ENCODE measurements around the gene MMP11.
A peak's percentile ranks its signal among the peaks of the same experiment; 100 is the strongest.
"Not testable (repeated sequence)": the region's sequence is repeated elsewhere in the genome, so short reads cannot be mapped to it uniquely, and the experiment has no call there.

The MMP11 gene

DNA sequence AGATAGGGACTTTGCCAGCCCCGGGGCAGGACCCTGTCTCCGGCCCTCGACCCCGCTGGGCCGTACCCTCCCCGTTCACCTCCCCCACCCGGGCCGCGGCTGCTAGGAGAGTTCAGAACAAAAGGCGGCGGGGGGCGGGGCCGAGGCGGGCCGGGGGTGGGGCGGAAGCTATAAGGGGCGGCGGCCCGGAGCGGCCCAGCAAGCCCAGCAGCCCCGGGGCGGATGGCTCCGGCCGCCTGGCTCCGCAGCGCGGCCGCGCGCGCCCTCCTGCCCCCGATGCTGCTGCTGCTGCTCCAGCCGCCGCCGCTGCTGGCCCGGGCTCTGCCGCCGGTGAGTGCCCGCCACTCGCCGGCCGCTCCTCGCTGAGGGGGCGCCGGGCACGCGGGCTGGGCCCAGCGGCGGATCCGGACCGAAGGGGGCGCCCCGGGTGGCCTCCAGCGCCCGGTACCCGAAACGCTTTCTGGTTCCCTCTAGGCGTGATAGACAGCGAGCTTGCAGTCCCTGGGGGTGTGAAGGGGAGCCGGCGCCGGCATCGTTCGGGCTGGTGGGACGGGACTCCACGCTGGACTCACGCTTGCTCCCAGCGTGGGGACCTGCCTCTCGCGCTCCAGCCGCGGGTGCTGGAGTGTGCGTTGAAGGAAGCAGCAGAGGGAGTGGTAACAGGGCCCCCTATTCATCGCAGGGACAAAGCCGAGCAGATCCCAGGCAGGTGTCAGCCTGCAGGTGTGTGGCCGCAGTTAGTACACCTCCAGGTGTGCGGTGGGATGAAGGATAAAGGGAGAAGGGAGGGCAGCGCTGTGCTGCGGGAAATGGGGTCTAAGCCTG, at the start of gene MMP11:
Gene MMP11, plus strand, starts transcription at position 201 of the 825 bp plus-strand sequence. Its CDS starts 22 bp downstream, at position 223.
- no peak for DNase-seq

- DNase-seq: not testable (repeated sequence)
Observed at GRCh38 chr22:23728108-23728507, 44.5 kb upstream of the MMP11 start.

- DNase-seq: no peak
Observed at GRCh38 chr22:23737696-23738095, 35.0 kb upstream of the MMP11 start.

DNA sequence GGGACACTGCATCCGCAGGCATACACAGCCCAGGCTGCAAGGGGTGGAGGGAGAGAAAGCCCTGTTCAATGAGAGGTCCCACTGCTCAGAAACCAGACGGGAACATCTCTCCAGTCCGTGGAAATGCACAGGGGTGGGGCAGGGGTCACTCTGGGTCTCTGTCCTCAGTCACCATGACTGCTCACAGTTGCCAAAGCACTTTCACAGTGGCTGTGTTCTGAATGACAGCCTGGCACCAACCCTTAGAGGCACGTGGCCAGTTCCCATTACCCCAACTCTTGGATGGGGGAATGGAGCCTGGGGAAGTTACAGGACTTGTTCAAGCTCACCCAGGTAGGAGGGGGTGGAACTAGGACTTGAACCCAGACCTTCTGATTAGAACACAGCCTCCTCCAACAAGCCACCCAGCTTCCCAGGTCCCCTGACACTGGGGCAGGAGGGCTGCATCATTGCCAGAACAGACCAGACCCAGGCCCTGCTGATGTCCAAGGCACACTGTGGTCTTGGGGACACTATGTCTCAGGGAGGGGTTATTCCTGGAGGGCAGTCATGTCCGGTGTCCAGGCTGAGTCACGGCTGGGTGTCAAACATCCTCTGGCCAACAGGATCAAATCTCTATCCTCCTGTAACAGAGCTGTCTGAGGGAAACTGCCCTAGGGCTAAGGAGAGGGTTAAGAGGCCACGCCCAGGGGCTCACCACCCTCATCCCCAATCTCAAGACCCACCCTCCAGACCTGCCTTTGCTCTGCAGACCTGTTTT, 30.0 kb upstream of the MMP11 start:
- no peak for DNase-seq

GRCh38 chr22:23743303-23743705, 29.3 kb upstream of the MMP11 start:
- DNase-seq: no peak

DNA sequence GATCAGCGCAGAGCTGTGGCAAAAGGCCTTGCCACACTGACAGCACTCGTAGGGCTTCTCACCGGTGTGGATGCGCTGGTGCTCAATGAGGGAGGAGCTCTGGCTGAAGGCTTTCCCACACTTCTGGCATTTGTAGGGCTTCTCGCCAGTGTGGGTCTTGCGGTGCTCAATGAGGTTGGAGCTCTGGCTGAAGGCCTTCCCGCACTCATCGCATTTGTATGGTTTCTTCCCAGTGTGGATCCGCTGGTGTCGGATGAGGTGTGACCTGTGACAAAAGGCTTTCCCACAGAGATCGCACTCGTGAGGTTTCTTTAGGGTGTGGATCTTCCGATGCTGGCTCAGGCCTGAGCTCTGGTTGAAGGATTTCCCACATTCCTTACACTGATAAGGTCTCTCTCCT, 28.6 kb upstream of the MMP11 start:
- DNase-seq: no peak

DNA sequence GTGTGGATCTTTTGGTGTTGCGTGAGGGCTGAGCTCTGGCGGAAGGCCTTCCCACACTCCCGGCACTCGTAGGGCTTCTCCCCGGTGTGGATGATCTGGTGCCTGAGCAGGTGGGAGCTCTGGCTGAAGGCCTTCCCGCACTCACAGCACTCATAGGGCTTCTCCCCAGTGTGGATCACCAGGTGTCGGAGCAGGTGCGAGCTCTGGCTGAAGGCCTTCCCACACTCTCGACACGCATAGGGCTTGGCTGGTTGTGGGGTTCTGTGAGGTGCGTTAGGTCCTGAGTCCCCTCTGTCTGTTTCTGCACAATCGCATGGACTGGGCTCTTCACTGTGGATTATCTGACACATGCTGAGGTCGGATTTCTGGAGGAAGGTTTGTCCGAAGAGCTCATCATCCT, 28.2 kb upstream of the MMP11 start:
- DNase-seq: no peak

DNA sequence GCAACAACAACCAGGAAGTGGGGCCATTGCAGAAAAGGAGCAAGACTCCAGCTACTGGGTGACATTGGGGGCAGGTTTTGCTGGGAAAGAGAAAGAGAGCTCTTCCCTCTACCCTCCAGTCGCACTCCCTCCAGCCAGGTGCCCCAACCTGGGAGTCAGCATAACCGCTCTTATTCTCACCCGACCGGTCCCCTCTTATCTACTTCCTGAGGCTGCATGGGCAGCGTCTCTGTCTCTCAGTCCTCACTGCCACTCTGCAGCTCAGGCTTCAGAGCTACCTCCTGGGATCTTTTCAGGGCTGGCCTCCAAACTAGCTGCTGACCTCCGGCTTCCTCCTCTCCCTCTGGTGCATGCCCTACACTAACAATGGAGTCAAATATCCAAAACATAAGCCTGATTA, 26.9 kb upstream of the MMP11 start:
- no peak for DNase-seq

DNA sequence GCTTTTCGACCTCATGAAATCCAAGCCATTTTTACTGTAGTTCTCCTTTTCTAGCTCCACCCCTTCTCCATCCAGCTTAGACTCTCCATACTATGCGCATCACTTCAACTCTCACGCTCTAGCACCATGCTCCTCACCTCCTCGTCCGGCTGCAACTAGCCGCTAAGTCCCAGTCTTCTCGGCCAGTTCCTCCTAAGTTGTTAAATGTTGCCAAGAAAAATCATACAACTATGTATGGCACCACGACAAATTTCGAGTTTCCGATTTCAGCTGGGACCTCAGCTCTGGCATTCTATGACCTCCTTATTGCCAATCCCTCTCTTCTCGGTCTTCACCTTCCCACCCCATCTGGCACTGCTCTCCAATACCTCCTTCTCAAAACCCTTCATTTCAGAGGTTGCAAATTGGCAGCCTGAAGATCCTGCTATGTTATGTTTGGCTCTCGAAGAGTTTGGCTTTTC, 22.8 kb upstream of the MMP11 start:
- no peak for DNase-seq

- no peak for DNase-seq
Observed at GRCh38 chr22:23750367-23750713, 22.3 kb upstream of the MMP11 start.

DNA sequence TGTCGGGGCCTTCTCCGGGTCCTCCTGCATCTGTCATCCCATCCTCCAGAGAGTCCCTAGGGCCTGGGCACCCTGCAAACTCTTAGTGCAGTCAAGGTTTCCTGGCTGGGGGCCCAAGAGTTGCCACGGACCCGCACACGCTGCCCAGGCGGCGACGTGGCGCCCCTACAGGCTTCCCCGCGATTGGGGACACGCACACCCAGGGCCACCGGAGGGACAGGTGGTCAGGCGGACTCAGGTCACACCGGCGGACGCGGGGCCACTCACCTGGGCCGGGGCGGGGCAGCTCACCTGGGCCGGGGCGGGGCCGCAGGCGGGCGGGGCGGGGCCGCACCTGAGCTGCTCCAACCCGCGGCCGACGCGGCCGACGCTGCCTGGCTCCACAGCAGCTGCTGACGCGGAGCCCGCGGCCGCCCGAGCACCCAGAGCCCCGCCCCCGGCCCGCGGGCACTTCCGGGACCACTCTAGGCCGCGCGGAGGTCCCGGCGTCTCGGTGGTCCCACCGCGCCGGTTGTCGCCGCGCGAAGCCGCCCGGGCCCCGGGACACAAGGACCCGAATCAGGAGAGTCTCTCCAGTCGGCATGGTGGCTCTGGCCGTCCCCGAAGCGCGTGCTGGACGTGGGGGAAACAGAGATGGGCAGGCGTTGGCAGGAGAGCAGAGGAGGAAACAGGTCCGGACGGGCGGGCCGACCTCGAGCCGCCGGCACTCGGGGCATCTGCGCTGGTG, 21.8 kb upstream of the MMP11 start, which contains the start of gene ZNF70:
Gene ZNF70, minus strand, starts transcription at position 399 of the 727 bp plus-strand sequence. CDS start 5,972 bp downstream, outside the sequence.
- DNase-seq: peak; percentile 45

DNA sequence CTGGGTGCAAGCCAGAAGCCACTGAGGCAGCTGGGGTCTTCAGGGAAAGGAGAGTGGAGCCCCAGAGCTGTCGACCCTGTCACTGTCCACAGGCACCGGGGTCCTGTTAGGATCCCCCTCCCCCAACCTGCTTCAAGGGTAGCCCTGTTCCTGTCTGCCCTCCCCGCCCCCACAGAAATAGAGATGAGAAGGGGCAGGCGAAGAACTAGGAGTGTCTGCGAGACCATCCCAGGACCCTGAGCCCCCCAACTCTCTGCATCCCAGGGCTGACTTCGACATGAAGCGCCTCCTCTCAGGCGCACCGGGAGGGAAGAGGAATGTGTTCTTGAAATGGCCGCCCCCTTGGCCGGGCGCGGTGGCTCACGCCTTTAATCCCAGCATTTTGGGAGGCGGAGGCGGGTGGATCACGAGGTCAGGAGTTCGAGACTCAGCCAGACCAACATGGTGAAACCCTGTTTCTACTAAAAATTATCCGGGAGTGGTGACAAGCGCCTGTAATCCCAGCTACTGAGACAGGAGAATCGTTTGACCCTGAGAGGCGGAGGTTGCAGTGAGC, 21.1 kb upstream of the MMP11 start:
- DNase-seq: no peak

DNA sequence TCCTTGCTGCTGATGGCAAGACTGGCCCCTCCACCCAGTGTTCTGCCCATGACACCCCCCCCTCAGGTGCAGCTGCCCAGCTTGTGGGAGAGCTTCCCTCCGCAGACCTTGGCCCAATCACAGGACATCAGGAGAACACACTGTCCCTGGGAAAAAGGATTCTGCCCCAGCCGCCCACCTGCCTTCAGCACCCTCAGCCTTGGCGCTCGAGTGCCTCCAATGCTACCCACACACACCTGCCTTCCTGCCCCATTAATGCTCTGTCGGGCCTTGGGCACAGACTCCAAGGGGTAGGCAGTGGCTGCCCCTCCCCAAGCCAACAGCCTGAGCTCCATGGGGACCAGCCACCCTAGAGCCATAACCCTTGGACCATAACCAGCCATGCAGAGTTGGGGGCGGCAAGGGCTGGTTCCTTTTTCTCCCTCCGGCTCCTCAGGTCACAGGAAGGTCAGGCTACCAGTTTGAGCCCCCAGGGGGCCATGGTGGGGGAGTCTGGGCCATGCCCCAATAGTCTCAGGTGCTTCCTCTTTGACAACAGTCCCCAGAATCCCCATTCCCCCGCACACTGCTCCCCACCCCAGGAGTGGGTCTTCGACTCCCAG, 20.5 kb upstream of the MMP11 start:
- no peak for DNase-seq

DNA sequence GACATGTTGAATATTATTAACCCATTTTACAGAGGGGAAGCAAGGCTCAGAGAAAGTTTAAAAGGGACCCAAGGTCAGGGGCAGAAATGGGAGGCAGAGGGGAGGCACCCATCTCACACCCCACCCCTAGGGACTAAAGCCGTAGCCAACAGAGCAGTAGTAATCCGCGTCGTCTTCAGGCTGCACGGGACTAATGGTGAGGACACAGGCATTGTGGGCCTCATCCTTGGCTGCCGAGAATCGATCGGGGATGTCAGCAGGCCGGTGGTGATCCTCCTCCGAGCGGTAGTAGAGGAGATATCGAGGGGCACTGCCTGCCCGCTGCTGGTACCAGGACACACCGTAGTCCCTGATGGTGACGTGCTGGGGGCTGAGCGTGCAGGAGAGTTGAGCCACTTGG, 19.9 kb upstream of the MMP11 start:
- DNase-seq: no peak

GRCh38 chr22:23753385-23753784, 19.3 kb upstream of the MMP11 start:
- no peak for DNase-seq

DNA sequence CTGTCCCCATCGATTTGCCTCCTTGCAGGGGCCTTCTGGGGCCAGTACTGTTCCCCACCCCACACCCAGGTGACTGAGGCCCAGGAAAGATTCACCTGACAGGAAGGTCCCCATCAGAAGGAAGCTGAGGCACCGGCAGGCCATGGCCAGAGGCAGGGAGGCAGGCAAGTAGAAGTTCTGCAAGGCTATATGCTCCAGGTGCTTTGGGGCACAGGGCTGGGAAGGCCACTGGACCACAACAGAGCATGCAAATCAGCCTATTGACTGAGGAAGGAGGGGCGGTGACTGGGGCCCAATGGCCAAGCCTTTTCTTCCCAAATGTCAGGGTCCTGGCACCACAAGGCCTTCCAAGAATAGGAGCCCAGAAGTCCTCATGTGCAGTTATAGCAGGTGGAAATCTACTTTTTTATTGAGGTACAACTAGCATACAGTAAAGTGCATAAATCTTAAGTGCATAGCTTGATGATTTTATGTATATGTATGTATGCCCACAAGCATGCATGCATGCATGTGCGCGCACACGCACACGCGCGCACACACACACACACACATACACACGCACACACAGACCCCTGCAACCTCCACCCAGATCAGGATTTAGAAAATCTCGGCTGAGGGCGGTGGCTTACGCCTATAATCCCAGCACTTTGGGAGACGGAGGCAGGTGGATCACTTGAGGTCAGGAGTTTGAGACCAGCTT, 18.3 kb upstream of the MMP11 start, which contains the start of gene VPREB3:
Gene VPREB3, minus strand, starts transcription at position 206 of the 700 bp plus-strand sequence. Its CDS starts 62 bp downstream, at position 144.
- DNase-seq: no peak

GRCh38 chr22:23754980-23755636, 17.5 kb upstream of the MMP11 start:
- no peak for DNase-seq

GRCh38 chr22:23755711-23756110, 16.9 kb upstream of the MMP11 start:
- DNase-seq: no peak

DNA sequence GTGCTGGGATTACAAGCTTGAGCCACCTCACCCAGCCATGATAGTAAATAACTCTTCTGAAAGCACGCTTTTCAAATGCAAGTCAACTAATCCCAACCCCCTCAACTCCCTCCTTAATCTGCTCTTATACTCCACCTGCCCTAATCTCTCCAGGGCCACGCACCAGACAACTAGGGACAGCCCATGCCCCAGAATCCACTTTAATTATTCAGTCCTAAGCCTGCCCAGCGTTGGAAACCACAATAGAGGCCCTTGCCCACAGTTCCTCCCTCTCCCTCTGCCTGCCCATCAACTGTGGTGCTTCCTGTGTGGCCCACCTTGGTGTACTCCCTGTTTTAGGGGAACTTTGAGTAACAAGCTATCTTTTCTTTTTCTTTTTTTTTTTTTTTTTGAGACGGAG, 15.8 kb upstream of the MMP11 start:
- DNase-seq: no peak

GRCh38 chr22:23759566-23759965, 13.1 kb upstream of the MMP11 start:
- DNase-seq: no peak

DNA sequence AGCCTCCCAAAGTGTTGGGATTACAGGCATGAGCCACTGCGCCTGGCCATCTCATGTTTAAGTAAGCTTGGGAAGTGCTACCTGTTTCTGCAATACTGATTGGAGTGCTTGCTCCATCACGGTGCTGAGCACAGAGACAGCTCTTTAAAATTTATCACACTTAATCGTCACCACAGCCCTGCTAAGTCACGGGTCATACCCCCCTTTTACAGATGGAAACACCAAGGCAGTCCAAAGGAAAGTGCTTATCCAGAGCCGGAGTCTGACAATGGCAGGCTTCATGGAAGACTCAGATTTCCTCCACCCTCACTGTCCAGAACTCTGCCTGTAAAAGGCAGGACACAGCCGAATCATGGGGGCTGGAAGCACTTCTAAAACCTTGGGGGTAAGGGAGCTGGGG, 12.6 kb upstream of the MMP11 start:
- no peak for DNase-seq
